Testis (tissue), 3 donors: ENCODE measurements around the gene ADRA2B. TPM values are rescaled to one million over a fixed set of nuclear protein-coding genes. Genes with fewer than 3 reads are reported as not detected.

Experiments used
- DNase-seq: peaks from one replicate; pipeline ENCODE4 v3.0.0-alpha.2; 2019
- H3K27ac ChIP-seq, 2 donors: fragments of 200-600 bp; sonication (generic); one replicate each; pipeline ENCODE4 v1.5.1; 2019
- H3K27me3 ChIP-seq: fragments of 200-600 bp; sonication (generic); one replicate; pipeline ENCODE4 v1.5.1; 2019
- H3K36me3 ChIP-seq: fragments of 200-600 bp; sonication (generic); one replicate; pipeline ENCODE4 v1.5.1; 2017; ENCODE audit warnings: low read depth; ENCODE audit errors: missing control alignments
- H3K4me1 ChIP-seq: fragments of 200-600 bp; sonication (generic); one replicate; pipeline ENCODE4 v1.5.1; 2019
- H3K4me3 ChIP-seq, 2 donors: fragments of 200-600 bp; sonication (generic); one replicate each; pipeline ENCODE4 v1.5.1; 2017 to 2019
- H3K9me3 ChIP-seq: fragments of 200-600 bp; sonication (generic); one replicate; pipeline ENCODE4 v1.5.1; 2017
- POLR2A ChIP-seq: fragments of 450-650 bp; IDR thresholded peaks from one replicate; pipeline ENCODE4 v1.6.1; 2017; ENCODE audit warnings: antibody characterized with exemption, mild to moderate bottlenecking, moderate library complexity
- WGBS, 2 donors: methylation state at CpG; one replicate each; pipeline ENCODE4 v1.1.5; 2018; 5-methylcytosine and 5-hydroxymethylcytosine counted together
- intact Hi-C: fragments of 100-400 bp; cut with DNase I; formaldehyde crosslinking; loops from one replicate; pipeline ENCODE4 v1.15.1; 2023; ENCODE audit warnings: low total_unique reads
- polyA plus RNA-seq: library from polyadenylated mRNA; stranded (reverse); fragments of 350-450 nt; fragmentation: Illumina TruSeq; extraction: RNeasy Lipid Tissue Mini Kit (QIAGEN cat#74804); gene quantifications from one replicate; pipeline ENCODE4 v1.2.3, GENCODE V29; 2014; ENCODE audit warnings: low read depth, low replicate concordance; ENCODE audit not compliant: insufficient read depth
- total RNA-seq, 2 donors: library from RNA; depleted of rRNA; stranded (reverse); fragments of >200 nt; gene quantifications; one replicate each; pipeline ENCODE4 v1.2.3, GENCODE V29; 2016
- TF ChIP-seq, protein P1 (sequence below), 3 experiments: fragments of 450-650 bp in 2 of 3; fragments of 200-600 bp in 1 of 3; sonication (generic) in 1 of 3; IDR thresholded peaks; one replicate each; pipeline ENCODE4 v1.5.1; 2016 to 2019; ENCODE audit warnings: antibody characterized with exemption in 3 of 3, mild to moderate bottlenecking in 2 of 3, moderate library complexity in 1 of 3

The ADRA2B gene
- total and polyA plus RNA-seq, 3 donors from 2014 or later, result 2.1 to 2.6 (median 2.4) TPM

DNA sequence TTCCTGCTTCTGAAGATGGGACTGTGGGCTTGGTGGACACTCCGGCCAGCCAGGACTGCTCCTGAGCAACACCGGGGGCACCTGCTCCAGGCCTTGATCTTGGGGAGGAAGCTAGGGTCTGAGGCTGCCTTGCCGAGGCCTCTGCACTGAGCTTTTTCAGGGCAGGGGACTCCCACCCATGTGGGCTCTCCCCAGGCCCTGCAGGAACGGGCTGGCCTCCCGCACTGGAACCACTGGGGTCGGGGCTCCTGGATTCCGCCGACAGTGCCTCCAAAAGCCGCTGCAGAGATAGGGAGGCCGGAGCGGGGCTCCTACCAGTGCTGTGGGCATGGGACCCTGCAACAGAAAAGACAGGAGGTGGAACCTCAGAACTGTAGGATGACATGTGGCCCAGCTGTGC is 7.6 kb upstream of the ADRA2B start:
- H3K27ac ChIP-seq, result no peak overlapping the region
- H3K4me1 ChIP-seq, result peaks cover 12% of the 10 kb centered on the region
- no peaks in the 10 kb centered on the region for H3K27me3 ChIP-seq
- H3K36me3 ChIP-seq, result no peaks in the 10 kb centered on the region
- no peak for DNase-seq
- intact Hi-C loops, result loop anchor here (10.0 kb wide), 1 partner anchor 119 kb away; no protein-coding TSS in a partner anchor
- H3K9me3 ChIP-seq, result no peaks in the 10 kb centered on the region
- TF ChIP-seq, protein P1, sequence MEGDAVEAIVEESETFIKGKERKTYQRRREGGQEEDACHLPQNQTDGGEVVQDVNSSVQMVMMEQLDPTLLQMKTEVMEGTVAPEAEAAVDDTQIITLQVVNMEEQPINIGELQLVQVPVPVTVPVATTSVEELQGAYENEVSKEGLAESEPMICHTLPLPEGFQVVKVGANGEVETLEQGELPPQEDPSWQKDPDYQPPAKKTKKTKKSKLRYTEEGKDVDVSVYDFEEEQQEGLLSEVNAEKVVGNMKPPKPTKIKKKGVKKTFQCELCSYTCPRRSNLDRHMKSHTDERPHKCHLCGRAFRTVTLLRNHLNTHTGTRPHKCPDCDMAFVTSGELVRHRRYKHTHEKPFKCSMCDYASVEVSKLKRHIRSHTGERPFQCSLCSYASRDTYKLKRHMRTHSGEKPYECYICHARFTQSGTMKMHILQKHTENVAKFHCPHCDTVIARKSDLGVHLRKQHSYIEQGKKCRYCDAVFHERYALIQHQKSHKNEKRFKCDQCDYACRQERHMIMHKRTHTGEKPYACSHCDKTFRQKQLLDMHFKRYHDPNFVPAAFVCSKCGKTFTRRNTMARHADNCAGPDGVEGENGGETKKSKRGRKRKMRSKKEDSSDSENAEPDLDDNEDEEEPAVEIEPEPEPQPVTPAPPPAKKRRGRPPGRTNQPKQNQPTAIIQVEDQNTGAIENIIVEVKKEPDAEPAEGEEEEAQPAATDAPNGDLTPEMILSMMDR (IDR thresholded peaks at IDR 0.05), result no peak
- TF ChIP-seq POLR2A, result no peak
- no peak overlapping the region for H3K4me3 ChIP-seq
- WGBS, 2 donors, result 92% methylated on average over 11 of the region's 11 CpGs; no CpG with 5 or more reads in 1 of the 2 donors

DNA sequence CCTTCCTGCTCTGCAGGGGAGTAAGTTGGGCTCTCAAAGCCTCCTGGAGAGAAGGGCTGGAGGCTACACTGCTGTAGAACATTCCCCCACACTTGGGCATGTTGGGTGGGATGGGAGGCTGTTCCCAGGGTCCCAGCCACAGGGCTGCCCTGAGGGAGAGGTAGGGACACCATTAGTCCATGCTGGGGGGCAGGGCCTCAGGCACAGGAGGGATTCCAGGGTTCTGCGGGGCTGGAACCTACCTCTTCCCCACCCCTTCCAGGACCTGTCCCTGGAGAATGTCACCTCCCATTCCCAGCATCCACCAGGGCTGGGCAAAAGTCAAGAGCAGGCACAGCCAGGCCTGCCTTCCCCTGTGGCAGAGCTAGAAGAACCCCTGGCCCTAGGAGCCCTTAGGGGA is 6.9 kb upstream of the ADRA2B start:
- Histone ChIP-seq H3K9me3 (no peaks in the 10 kb centered on the region), H3K27me3 (no peaks in the 10 kb centered on the region), H3K27ac (no peak overlapping the region), H3K36me3 (no peaks in the 10 kb centered on the region), H3K4me1 (peaks cover 12% of the 10 kb centered on the region), H3K4me3 (no peak overlapping the region)
- TF ChIP-seq, protein P1 (IDR thresholded peaks at IDR 0.05), result no peak
- no peak for TF ChIP-seq POLR2A
- WGBS, 2 donors, result 89% methylated on average over 1 of the region's 1 CpG; no CpG with 5 or more reads in 1 of the 2 donors
- DNase-seq, result no peak
- intact Hi-C loops, result loop anchor here (10.0 kb wide), 1 partner anchor 118 kb away; no protein-coding TSS in a partner anchor

DNA sequence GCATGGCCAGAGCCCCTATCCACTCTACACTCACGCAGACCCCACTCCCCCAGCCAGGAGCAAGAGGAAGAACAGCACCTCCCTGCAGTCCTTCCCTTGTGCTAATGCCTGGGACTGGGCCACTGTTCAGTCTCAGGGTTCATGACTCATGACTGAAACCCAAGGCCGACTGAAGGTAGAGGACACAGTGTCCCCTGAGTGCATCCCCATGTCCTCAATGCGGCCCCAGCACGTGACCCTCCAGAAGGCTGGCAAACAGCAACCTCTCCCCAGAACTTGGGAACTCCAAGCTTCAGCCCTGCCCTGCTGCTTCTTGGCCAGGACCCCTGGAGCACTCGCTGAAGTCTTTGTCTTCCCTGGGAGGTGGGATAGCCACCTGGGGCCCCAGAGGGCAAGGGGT is 6.0 kb upstream of the ADRA2B start:
- TF ChIP-seq, protein P1 (IDR thresholded peaks at IDR 0.05), result no peak
- TF ChIP-seq POLR2A, result no peak
- Histone ChIP-seq H3K36me3 (no peaks in the 10 kb centered on the region), H3K4me3 (no peak overlapping the region), H3K27me3 (no peaks in the 10 kb centered on the region), H3K9me3 (no peaks in the 10 kb centered on the region), H3K27ac (no peak overlapping the region), H3K4me1 (peaks cover 12% of the 10 kb centered on the region)
- DNase-seq, result peak; percentile 53
- intact Hi-C loops, result loop anchor here (10.0 kb wide), 1 partner anchor 118 kb away; no protein-coding TSS in a partner anchor
- WGBS, 2 donors, result 38 to 80% methylated on average over 1 to 5 of the region's 5 CpGs

DNA sequence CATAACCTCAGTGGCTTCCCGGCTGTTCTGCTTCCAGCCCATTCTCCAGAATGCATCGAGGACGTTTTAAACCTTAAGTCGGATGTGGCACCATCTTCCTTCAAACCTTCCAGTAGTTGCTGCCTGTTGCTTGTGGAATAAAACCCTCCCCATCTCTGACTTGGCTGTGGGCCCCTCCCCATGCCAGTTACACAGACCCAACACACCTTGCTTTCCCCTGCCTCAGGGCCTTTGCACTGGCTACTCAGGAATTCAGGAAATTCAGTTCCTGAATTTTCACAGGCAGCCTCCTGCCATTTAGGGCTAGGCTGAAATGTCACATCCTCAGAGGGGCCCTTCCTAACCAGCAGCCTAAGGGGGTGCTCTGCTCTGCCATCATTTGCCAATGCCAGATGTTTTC is 5.0 kb upstream of the ADRA2B start:
- Histone ChIP-seq H3K9me3 (no peaks in the 10 kb centered on the region), H3K4me3 (no peak overlapping the region), H3K36me3 (no peaks in the 10 kb centered on the region), H3K4me1 (peaks cover 12% of the 10 kb centered on the region), H3K27ac (no peak overlapping the region), H3K27me3 (no peaks in the 10 kb centered on the region)
- 94 to 98% methylated on average over 4 of the region's 4 CpGs for WGBS, 2 donors
- no peak for DNase-seq
- TF ChIP-seq POLR2A, result no peak
- TF ChIP-seq, protein P1 (IDR thresholded peaks at IDR 0.05), result no peak
- intact Hi-C loops, result loop anchor here (10.0 kb wide), 1 partner anchor 117 kb away; no protein-coding TSS in a partner anchor

DNA sequence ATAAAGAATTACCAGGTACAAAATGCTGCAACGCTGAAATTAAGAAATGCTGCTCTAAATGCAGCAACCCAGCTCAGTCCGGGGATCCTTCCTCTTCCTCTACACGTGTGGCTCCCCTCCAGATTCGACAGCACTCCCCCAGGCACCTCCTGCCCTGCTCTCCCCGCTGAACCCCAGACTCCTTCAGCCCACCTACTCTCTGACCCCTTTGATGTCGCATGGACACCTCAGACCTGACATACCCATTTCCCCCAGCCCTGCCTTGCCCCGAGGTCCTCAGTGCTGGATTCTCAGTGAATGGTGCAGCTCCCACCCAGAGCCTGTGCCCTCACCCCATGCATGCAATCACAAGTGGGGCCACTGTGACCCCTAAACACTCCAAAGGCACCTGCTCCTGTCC is 4.6 kb upstream of the ADRA2B start:
- no peaks in the 10 kb centered on the region for H3K9me3 ChIP-seq
- H3K4me3 ChIP-seq, result no peak overlapping the region
- TF ChIP-seq, protein P1 (IDR thresholded peaks at IDR 0.05), result no peak
- no peak for TF ChIP-seq POLR2A
- no peaks in the 10 kb centered on the region for H3K36me3 ChIP-seq
- H3K4me1 ChIP-seq, result peaks cover 12% of the 10 kb centered on the region
- no peak for DNase-seq
- intact Hi-C loops, result loop anchor here (10.0 kb wide), 1 partner anchor 116 kb away; no protein-coding TSS in a partner anchor
- no peaks in the 10 kb centered on the region for H3K27me3 ChIP-seq
- no peak overlapping the region for H3K27ac ChIP-seq
- 63 to 67% methylated on average over 7 of the region's 7 CpGs for WGBS, 2 donors
